COLO829 (cell line): ENCODE results near the gene ZMAT3.

Source experiments
- DNase-seq: peaks from one replicate; pipeline ENCODE4 v3.0.0; 2012; ENCODE audit warnings: low spot score

The ZMAT3 gene

GRCh38 chr3:179021119-179021903, 50.3 kb downstream of the ZMAT3 start:
- DNase-seq: no peak

- peak; percentile 61 for DNase-seq
Observed at GRCh38 chr3:179020112-179020511, 51.5 kb downstream of the ZMAT3 start.

GRCh38 chr3:179018808-179019207, 52.8 kb downstream of the ZMAT3 start:
- no peak for DNase-seq

- no peak for DNase-seq
Observed at GRCh38 chr3:179016979-179017670, 54.5 kb downstream of the ZMAT3 start.

- DNase-seq: peak; percentile 72
Observed at GRCh38 chr3:179015551-179016020, 56.0 kb downstream of the ZMAT3 start.

GRCh38 chr3:179005706-179006105, 65.9 kb downstream of the ZMAT3 start:
- no peak for DNase-seq

- no peak for DNase-seq
Observed at GRCh38 chr3:179005213-179005612, 66.4 kb downstream of the ZMAT3 start.

- DNase-seq: no peak
Observed at GRCh38 chr3:179000659-179001058, 71.0 kb downstream of the ZMAT3 start.

- DNase-seq: peak; percentile 8
Observed at GRCh38 chr3:179000144-179000543, 71.5 kb downstream of the ZMAT3 start.

GRCh38 chr3:178996399-178996798, 75.2 kb downstream of the ZMAT3 start:
- DNase-seq: no peak

GRCh38 chr3:178990293-178990692, 81.3 kb downstream of the ZMAT3 start:
- no peak for DNase-seq

- no peak for DNase-seq
Observed at GRCh38 chr3:178989821-178990220, 81.8 kb downstream of the ZMAT3 start.

GRCh38 chr3:178987745-178988144, 83.9 kb downstream of the ZMAT3 start:
- DNase-seq: no peak

GRCh38 chr3:178986456-178986855, 85.2 kb downstream of the ZMAT3 start:
- no peak for DNase-seq

GRCh38 chr3:178982137-178982536, 89.5 kb downstream of the ZMAT3 start:
- no peak for DNase-seq

- no peak for DNase-seq
Observed at GRCh38 chr3:178975320-178975719, 96.3 kb downstream of the ZMAT3 start.

GRCh38 chr3:178971614-178972013, 100.0 kb downstream of the ZMAT3 start:
- DNase-seq: no peak

- no peak for DNase-seq
Observed at GRCh38 chr3:178969004-178969700, 102.5 kb downstream of the ZMAT3 start.
